A549 (cell line): Measurements from ENCODE around the gene AQP12B. TPM values are rescaled to one million over a fixed set of nuclear protein-coding genes. Genes with fewer than 3 reads are reported as not detected.

ENCODE experiments used
- ATAC-seq, 2 experiments: fragments of 200-7000 bp in 1 of 2; fragments of >200 bp in 1 of 2; cut with Nextera tagmentation in 1 of 2; cut with Tn5 transposase in 1 of 2; 3 replicates each; pipeline versions ENCODE4 v1.8.0 to v1.9.1; 2018 to 2020; ENCODE audit warnings: mild to moderate bottlenecking in 1 of 2, moderate library complexity in 1 of 2
- CTCF ChIA-PET: fragments of 300-600 bp; sonication (Branson Sonifier 250); formaldehyde crosslinking; extraction: SDS; loops from one replicate; lab custom pipeline; 2021; ENCODE audit warnings: antibody characterized with exemption, inconsistent platforms; lab: Yijun Ruan, JAX
- POLR2A ChIA-PET: fragments of 350-600 bp; formaldehyde crosslinking; extraction: SDS; loops from one replicate; lab custom pipeline; 2021; ENCODE audit warnings: antibody characterized with exemption, inconsistent platforms; lab: Yijun Ruan, JAX
- DNase-seq, 2 experiments: peaks; one replicate each; pipeline versions ENCODE4 v3.0.0 to v3.0.0-alpha.2; 2011 to 2016; ENCODE audit warnings: low read depth in 1 of 2, low spot score in 1 of 2
- FAIRE-seq: peaks from 2 replicates; lab custom pipeline; 2011; peaks lifted over from hg19 to GRCh38; lab: Jason Lieb, UNC
- H3K27ac ChIP-seq, 2 experiments: fragments of >200 bp; sonication (Bioruptor Twin); formaldehyde crosslinking; 3 replicates each; pipeline ENCODE4 v1.5.1; 2016 to 2017
- H3K4me1 ChIP-seq: fragments of >200 bp; sonication (Bioruptor Twin); formaldehyde crosslinking; 3 replicates; pipeline ENCODE4 v1.6.1; 2016
- H3K4me2 ChIP-seq: fragments of >200 bp; sonication (Bioruptor Twin); formaldehyde crosslinking; 3 replicates; pipeline ENCODE4 v1.6.1; 2016
- H3K4me3 ChIP-seq: fragments of >200 bp; sonication (Bioruptor Twin); formaldehyde crosslinking; 3 replicates; pipeline ENCODE4 v1.5.1; 2016
- H3K9me3 ChIP-seq: fragments of >200 bp; sonication (Bioruptor Twin); formaldehyde crosslinking; 3 replicates; pipeline ENCODE4 v1.6.1; 2016
- ATOH8 ChIP-seq: fragments of 250-450 bp; sonication (Bioruptor Pico); IDR thresholded peaks from 2 replicates; pipeline ENCODE4 v1.5.0; 2020; ENCODE audit warnings: low read depth, mild to moderate bottlenecking, moderate library complexity
- CHD2 ChIP-seq: fragments of 150-350 bp; IDR thresholded peaks from 2 replicates; pipeline ENCODE4 v1.6.1; 2014; ENCODE audit warnings: low read length; ENCODE audit not compliant: partially characterized antibody
- EHF ChIP-seq: fragments of 250-450 bp; sonication (Bioruptor Pico); IDR thresholded peaks from 2 replicates; pipeline ENCODE4 v1.5.0; 2020; ENCODE audit warnings: mild to moderate bottlenecking
- EHMT2 ChIP-seq: fragments of 200-600 bp; sonication (generic); IDR thresholded peaks from 2 replicates; pipeline ENCODE4 v1.6.1; 2016; ENCODE audit warnings: antibody characterized with exemption, low read depth, mild to moderate bottlenecking, moderate library complexity
- ESRRA ChIP-seq: fragments of 150-350 bp; IDR thresholded peaks from 2 replicates; pipeline ENCODE4 v1.6.1; 2014; ENCODE audit warnings: mild to moderate bottlenecking, low read length, borderline replicate concordance
- HEYL ChIP-seq: fragments of 250-450 bp; sonication (Bioruptor Pico); IDR thresholded peaks from 2 replicates; pipeline ENCODE4 v1.8.0; 2021; ENCODE audit warnings: mild to moderate bottlenecking, moderate library complexity
- HOXB5 ChIP-seq: fragments of 250-450 bp; sonication (Bioruptor Pico); IDR thresholded peaks from 2 replicates; pipeline ENCODE4 v1.5.0; 2020; ENCODE audit warnings: mild to moderate bottlenecking, moderate library complexity
- JUNB ChIP-seq: fragments of >200 bp; sonication (Bioruptor Twin); formaldehyde crosslinking; IDR thresholded peaks from 2 replicates; pipeline ENCODE4 v1.6.1; 2016
- KDM5A ChIP-seq: fragments of 200-600 bp; sonication (generic); IDR thresholded peaks from 2 replicates; pipeline ENCODE4 v1.6.1; 2016; ENCODE audit warnings: antibody characterized with exemption, mild to moderate bottlenecking
- MAZ ChIP-seq: fragments of 150-350 bp; IDR thresholded peaks from 2 replicates; pipeline ENCODE4 v1.6.1; 2014; ENCODE audit warnings: antibody characterized with exemption, low read depth, low read length, borderline replicate concordance
- SREBF2 ChIP-seq: fragments of 450-650 bp; IDR thresholded peaks from 2 replicates; pipeline ENCODE4 v1.6.1; 2014; ENCODE audit warnings: mild to moderate bottlenecking, moderate library complexity
- TFCP2L1 ChIP-seq: fragments of 250-450 bp; sonication (Bioruptor Pico); IDR thresholded peaks from 2 replicates; pipeline ENCODE4 v1.5.0; 2021; ENCODE audit warnings: mild to moderate bottlenecking
- TP53 ChIP-seq: fragments of 250-450 bp; sonication (Bioruptor Pico); IDR thresholded peaks from 2 replicates; pipeline ENCODE4 v1.5.0; 2021; ENCODE audit warnings: mild to moderate bottlenecking, moderate library complexity
- USF2 ChIP-seq: fragments of 450-650 bp; IDR thresholded peaks from 2 replicates; pipeline ENCODE4 v1.6.1; 2014; ENCODE audit warnings: antibody characterized with exemption
- ZC3H11A ChIP-seq: fragments of 450-650 bp; IDR thresholded peaks from 2 replicates; pipeline ENCODE4 v1.6.1; 2014; ENCODE audit warnings: antibody characterized with exemption, mild to moderate bottlenecking
- ZNF302 ChIP-seq: fragments of 250-450 bp; sonication (Bioruptor Pico); IDR thresholded peaks from 2 replicates; pipeline ENCODE4 v1.9.0; 2021; ENCODE audit warnings: inconsistent platforms, mild to moderate bottlenecking, moderate library complexity
- WGBS: methylation state at CpG from one replicate; pipeline ENCODE4 v1.1.6; 2017; ENCODE audit errors: missing lambda C conversion rate; 5-methylcytosine and 5-hydroxymethylcytosine counted together
- polyA plus RNA-seq, 4 experiments: library from polyadenylated mRNA; depleted of rRNA in 3 of 4; stranded (reverse); fragments of >200 nt; fragmentation: RNase III in 1 of 4; extraction: RNeasy Plus Mini Kit Qiagen cat#74134 plus additional on column Dnase treatment in 1 of 4; gene quantifications; 2 replicates in 3 of 4; 3 replicates in 1 of 4; pipeline ENCODE4 v1.2.3, GENCODE V29; 2011 to 2017
- TF ChIP-seq, protein P1 (sequence below): fragments of 150-350 bp; IDR thresholded peaks from 2 replicates; pipeline ENCODE4 v1.6.1; 2014; ENCODE audit warnings: low read depth, mild to moderate bottlenecking, low read length
- TF ChIP-seq, protein P2 (sequence below): fragments of >200 bp; sonication (Bioruptor Twin); formaldehyde crosslinking; IDR thresholded peaks from 2 replicates; pipeline ENCODE4 v1.6.1; 2016
- TF ChIP-seq, protein P3 (sequence below): fragments of 200-600 bp; sonication (generic); IDR thresholded peaks from 2 replicates; pipeline ENCODE4 v1.6.1; 2016; ENCODE audit warnings: antibody characterized with exemption, mild to moderate bottlenecking, moderate library complexity

Gene AQP12B
- polyA plus RNA-seq, 2 of the 4 experiments (the other 2 are of a cell fraction): not detected

- TF ChIP-seq, protein P1, sequence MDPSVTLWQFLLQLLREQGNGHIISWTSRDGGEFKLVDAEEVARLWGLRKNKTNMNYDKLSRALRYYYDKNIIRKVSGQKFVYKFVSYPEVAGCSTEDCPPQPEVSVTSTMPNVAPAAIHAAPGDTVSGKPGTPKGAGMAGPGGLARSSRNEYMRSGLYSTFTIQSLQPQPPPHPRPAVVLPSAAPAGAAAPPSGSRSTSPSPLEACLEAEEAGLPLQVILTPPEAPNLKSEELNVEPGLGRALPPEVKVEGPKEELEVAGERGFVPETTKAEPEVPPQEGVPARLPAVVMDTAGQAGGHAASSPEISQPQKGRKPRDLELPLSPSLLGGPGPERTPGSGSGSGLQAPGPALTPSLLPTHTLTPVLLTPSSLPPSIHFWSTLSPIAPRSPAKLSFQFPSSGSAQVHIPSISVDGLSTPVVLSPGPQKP: no peak
- TF ChIP-seq, protein P2, sequence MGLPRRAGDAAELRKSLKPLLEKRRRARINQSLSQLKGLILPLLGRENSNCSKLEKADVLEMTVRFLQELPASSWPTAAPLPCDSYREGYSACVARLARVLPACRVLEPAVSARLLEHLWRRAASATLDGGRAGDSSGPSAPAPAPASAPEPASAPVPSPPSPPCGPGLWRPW: no peak
- TF ChIP-seq TFCP2L1: no peak
- TF ChIP-seq HEYL (CRISPR knock-in tag): no peak
- TF ChIP-seq EHF (CRISPR knock-in tag): no peak
- no peak for TF ChIP-seq MAZ
- TF ChIP-seq ZNF302 (CRISPR knock-in tag): no peak
- TF ChIP-seq, protein P3, sequence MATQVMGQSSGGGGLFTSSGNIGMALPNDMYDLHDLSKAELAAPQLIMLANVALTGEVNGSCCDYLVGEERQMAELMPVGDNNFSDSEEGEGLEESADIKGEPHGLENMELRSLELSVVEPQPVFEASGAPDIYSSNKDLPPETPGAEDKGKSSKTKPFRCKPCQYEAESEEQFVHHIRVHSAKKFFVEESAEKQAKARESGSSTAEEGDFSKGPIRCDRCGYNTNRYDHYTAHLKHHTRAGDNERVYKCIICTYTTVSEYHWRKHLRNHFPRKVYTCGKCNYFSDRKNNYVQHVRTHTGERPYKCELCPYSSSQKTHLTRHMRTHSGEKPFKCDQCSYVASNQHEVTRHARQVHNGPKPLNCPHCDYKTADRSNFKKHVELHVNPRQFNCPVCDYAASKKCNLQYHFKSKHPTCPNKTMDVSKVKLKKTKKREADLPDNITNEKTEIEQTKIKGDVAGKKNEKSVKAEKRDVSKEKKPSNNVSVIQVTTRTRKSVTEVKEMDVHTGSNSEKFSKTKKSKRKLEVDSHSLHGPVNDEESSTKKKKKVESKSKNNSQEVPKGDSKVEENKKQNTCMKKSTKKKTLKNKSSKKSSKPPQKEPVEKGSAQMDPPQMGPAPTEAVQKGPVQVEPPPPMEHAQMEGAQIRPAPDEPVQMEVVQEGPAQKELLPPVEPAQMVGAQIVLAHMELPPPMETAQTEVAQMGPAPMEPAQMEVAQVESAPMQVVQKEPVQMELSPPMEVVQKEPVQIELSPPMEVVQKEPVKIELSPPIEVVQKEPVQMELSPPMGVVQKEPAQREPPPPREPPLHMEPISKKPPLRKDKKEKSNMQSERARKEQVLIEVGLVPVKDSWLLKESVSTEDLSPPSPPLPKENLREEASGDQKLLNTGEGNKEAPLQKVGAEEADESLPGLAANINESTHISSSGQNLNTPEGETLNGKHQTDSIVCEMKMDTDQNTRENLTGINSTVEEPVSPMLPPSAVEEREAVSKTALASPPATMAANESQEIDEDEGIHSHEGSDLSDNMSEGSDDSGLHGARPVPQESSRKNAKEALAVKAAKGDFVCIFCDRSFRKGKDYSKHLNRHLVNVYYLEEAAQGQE: no peak
Observed at GRCh38 chr2:240687045-240687740, 4.5 kb upstream of the AQP12B start (continued).

DNA sequence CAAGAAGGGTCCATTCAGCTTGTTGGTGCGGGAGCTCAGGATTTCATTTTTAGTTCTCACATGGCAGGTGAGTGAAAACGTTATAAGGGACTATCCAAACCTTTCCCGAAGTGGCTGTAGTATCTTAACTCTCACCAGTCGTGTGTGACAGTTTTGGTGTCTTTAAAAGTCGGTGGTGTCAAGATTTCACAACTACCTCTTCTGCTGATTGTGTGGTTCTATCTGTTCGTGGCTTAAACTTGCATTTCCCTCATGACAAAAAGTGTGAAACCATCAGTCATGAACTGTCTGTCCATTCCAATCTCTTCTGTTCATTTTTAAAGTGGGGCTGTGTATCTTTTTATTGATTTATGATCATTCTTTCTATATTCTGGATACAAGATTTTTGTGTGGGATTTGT lies 3.8 kb upstream of the AQP12B start:
- Histone ChIP-seq H3K4me1 (no peaks in the 10 kb centered on the region), H3K9me3 (no peaks in the 10 kb centered on the region), H3K4me3 (no peak overlapping the region), H3K27ac (no peak overlapping the region), H3K4me2 (no peak overlapping the region)
- 31% methylated on average over 6 of the region's 6 CpGs for WGBS
- ChIA-PET CTCF (no interaction called here), POLR2A (no interaction called here)
- FAIRE-seq: no peak
- ATAC-seq: no peak
- no peak for DNase-seq
- TF ChIP-seq, protein P1: no peak
- TF ChIP-seq EHF (CRISPR knock-in tag): no peak
- no peak for TF ChIP-seq EHMT2
- TF ChIP-seq ESRRA: no peak
- TF ChIP-seq ZC3H11A: no peak
- TF ChIP-seq USF2: no peak
- no peak for TF ChIP-seq TP53
- TF ChIP-seq TFCP2L1: no peak
- TF ChIP-seq JUNB: no peak
- TF ChIP-seq, protein P2: no peak
- TF ChIP-seq CHD2: no peak
- TF ChIP-seq ATOH8 (CRISPR knock-in tag): no peak
- no peak for TF ChIP-seq KDM5A
- no peak for TF ChIP-seq HOXB5
- TF ChIP-seq SREBF2: no peak
